22Rv1 (cell line): ENCODE measurements around the gene IL18R1.

Source experiments
- CTCF ChIP-seq: fragments of 450-650 bp; IDR thresholded peaks from 2 replicates; pipeline ENCODE4 v1.5.1; 2017; ENCODE audit warnings: mild to moderate bottlenecking
- ZFX ChIP-seq: fragments of 450-650 bp; IDR thresholded peaks from 2 replicates; pipeline ENCODE4 v1.6.1; 2017; ENCODE audit warnings: antibody characterized with exemption, borderline replicate concordance

GRCh38 chr2:102345329-102345920 lies 10.2 kb upstream of the IL18R1 start:
- TF ChIP-seq CTCF (no peak), ZFX (no peak)
